GM15510 (cell line): ENCODE measurements around the gene C13orf46.

ENCODE experiments used
- POLR2A ChIP-seq: IDR thresholded peaks from 3 replicates; pipeline ENCODE4 v1.6.1; 2011; ENCODE audit warnings: borderline replicate concordance; ENCODE audit not compliant: insufficient read length; ENCODE audit errors: extremely low read depth

Gene C13orf46

GRCh38 chr13:113981611-113982295 is 7.9 kb upstream of the C13orf46 start:
- no peak for TF ChIP-seq POLR2A

GRCh38 chr13:113981194-113981605 is 7.3 kb upstream of the C13orf46 start:
- no peak for TF ChIP-seq POLR2A

GRCh38 chr13:113980489-113981064 is 6.7 kb upstream of the C13orf46 start:
- no peak for TF ChIP-seq POLR2A

DNA sequence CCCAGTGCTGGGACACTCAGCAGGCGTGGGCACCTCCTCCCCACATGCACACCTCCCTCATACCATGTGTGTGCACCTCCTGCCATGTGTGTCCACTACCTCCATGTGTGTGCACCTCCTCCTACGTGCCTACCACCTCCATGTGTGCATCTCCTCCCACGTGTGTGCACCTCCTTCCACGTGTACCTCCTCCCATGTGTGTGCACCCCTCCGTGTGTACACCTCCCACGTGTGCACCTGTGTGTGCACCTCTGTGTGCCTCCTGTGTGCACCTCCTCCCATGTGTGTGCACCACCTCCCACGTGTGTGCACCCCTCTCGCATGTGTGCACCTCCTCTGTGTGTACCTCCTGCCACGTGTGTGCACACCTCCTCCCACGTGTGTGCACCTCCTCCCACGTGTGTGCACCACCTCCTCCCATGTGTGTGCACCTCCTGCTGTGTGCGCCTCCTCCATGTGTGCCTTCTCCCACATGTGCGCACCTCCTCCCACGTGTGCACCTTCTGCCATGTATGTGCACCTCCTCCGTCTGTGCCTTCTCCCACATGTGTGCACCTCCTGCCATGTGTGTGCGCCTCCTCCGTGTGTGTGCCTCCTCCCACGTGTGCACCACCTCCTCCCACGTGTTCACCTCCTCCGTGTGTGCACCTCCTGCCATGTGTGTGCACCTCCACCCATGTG is 6.1 kb upstream of the C13orf46 start:
- TF ChIP-seq POLR2A = no peak

GRCh38 chr13:113978741-113979481 is 5.0 kb upstream of the C13orf46 start:
- no peak for TF ChIP-seq POLR2A

DNA sequence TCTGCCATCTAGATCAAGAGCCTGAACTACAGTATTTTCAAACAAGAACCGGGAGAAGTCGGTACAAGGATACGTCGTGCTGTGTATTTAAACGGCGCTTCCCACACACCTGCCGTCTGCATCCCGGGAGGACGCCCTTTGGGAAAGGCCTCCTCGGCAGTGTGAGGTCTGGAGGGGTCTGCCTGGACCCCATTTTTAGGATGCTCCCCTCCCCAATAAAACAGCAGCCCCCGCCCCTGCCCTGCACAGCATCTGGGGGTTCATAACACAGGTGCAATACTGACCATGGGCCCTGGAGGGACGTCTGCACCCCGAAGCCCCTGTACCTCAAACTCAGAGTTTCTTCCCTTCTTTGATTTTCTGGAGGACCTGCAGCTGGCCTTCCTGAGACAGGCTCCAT is 4.1 kb upstream of the C13orf46 start:
- no peak for TF ChIP-seq POLR2A

- no peak for TF ChIP-seq POLR2A
Observed at GRCh38 chr13:113976711-113977684, 3.1 kb upstream of the C13orf46 start.

GRCh38 chr13:113975416-113975815 is 1.5 kb upstream of the C13orf46 start:
- no peak for TF ChIP-seq POLR2A

DNA sequence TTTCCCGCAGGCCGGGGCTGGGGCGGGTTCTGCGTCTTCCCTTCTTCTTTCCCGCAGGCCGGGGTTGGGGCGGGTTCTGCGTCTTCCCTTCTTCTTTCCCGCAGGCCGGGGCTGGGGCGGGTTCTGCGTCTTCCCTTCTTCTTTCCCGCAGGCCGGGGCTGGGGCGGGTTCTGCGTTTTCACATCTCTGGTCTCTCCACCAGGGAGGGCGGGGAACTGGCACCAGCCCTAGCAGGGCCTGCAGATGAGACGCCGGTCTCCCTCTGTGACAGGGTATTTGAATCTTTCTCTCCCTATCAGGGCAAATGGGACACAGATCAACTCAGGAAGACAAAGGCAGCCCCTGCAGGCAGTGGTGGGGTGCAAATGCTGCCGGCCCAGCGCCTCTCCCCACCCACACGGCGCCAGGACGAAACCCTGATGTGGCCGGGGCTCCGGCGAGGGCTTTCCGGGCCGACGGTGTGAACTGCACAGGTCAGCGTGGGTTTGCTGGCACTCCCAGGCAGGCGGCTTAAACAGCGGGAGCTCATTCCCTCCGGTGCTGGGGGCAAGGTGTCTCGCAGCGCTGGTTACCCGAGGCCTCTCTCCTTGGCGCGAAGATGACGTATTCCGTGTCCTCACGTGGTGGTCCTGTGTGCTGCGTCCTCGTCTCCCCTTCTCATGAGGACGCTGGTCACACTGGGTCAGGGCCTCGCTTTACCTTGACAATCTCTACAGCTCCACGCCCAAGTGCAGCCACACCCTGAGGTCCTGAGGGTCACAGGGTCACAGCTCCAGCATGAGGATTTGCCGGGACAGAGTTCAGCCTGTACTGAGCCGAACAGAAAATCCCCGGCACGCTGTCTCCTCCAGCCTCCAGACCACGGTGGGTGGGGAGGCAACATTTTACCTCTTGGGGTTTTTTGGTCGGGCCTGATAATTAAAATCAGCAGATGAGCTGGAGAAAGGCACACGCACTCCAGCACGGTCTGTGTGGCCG is 717 bp upstream of the C13orf46 start:
- no peak for TF ChIP-seq POLR2A

GRCh38 chr13:113972451-113973217 is 1.2 kb downstream of the C13orf46 start:
- TF ChIP-seq POLR2A = no peak

GRCh38 chr13:113971471-113972231 is 2.2 kb downstream of the C13orf46 start:
- TF ChIP-seq POLR2A = no peak

GRCh38 chr13:113970810-113971470 is 2.9 kb downstream of the C13orf46 start:
- no peak for TF ChIP-seq POLR2A
